GM18951 (cell line): ENCODE measurements around the gene DDX27.

ENCODE experiments used
- POLR2A ChIP-seq: IDR thresholded peaks from 4 replicates; pipeline ENCODE4 v1.6.1; 2011; ENCODE audit warnings: mild to moderate bottlenecking; ENCODE audit not compliant: insufficient read length, insufficient read depth; ENCODE audit errors: extremely low read depth
- in situ Hi-C: fragments of 300-500 bp; cut with MboI; formaldehyde crosslinking; loops from one replicate; pipeline ENCODE4 v1.12.0; 2022; ENCODE audit warnings: low sequenced_read_pairs, mixed read lengths, inconsistent platforms; ENCODE audit not compliant: unreplicated experiment

The DDX27 gene

DNA sequence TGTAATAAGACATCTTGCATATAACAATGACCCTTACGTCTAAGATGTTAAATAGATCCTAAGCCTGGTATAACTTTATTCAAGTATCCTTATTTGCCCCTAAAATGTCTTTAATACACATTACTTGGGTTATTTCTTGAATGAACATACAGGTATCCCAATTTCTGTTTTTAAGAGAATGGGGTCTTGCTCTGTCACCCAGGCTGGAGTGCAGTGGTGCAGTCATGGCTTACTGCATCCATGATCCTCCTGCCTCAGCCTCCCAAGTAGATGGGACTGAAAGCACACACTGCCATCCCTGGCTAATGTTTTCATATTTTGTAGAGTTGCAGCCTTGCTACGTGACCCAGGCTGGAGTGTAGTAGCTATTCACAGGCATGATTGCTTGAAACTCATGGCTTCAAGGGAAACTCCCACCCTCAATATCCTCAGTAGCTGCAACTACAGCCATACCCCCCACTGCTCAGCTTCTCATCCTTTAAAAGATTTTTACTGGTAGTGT is 69.1 kb downstream of the DDX27 start:
- in situ Hi-C loops = no loop called here
- no peak for TF ChIP-seq POLR2A

DNA sequence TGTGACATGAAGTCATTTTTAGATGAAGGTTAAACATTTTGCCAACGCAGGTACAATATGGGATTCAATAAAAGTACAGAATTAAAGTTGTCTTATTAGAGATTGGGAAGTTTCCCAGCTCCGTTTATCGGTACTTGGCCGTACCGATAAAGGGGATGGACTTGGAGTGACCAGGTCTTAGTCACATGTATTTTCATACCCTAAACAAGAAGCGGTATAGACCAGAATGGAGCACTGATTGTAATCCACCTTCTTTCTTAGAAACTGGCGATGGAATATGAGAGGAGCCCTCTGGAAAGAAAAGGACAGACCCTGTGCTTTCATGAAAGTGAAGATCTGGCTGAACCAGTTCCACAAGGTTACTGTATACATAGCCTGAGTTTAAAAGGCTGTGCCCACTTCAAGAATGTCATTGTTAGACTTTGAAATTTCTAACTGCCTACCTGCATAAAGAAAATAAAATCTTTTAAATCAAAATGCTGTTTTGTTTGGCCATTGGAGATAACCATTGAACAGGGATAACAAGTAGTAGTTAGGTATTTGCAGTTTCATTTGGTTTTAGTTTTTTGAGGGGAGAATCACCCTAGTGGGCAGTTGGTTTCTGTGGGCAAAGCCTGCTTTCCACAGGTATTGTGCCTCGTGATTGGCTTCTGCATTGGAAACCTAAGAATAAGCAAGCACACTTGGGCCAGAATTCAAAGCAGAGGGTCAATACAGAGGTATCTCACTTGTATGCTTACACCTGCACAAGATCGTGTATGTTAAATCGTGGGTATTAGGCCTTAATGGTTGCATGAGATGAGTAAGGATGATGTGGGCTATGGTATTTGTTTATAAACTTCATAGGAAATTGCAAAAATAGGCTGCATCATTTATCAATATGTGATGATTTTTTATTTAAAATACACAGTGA is 69.8 kb downstream of the DDX27 start:
- in situ Hi-C loops = no loop called here
- TF ChIP-seq POLR2A = no peak

DNA sequence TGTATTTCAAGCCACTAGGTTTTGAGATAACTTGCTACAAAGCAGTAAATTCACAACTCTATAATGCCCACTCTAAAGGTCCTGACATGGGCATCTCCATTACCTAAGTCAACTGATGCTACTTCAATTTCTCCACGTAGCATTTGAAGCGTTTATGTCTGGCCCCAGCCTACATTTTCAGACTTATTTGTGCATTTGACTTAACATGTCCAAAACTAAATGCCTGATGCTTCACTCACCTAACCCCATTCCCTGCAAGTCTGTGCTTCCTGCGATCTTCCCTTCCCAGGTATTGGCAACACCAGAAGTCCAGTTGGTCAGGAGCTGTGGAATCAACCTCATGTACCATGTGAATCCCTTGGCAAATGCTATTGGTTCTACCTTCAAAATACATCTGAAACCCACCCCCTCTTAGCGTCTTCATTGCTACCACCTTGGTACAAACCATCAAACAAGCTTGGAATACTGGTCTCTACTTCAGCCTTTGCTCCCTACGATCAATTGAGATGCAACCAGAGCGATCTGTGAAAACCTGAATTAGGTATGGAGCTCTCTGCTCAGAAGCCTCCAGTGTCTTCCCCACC is 71.5 kb downstream of the DDX27 start:
- TF ChIP-seq POLR2A = peak; percentile 50

DNA sequence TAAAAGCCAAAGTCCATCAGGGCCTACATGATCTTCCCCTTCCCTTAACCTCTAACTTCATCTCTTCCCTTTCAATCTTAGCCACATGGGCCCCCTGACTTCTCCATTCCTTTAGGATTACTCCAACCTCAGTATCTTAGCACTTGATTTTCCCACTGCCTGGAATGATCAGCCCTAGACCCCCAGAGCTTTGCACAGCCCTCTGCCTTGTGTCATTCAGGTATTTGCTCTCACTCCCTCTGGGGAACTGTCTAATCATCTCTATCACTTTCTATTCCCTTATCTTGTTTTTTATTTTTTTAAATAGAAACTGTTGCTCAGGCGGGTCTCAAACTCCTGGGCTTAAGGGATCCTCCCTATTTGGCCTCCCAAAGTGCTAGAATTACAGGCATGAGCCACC is 72.0 kb downstream of the DDX27 start:
- in situ Hi-C loops = no loop called here
- no peak for TF ChIP-seq POLR2A

More for the DNA sequence above, 71.5 kb downstream of the DDX27 start:
- in situ Hi-C loops = no loop called here

DNA sequence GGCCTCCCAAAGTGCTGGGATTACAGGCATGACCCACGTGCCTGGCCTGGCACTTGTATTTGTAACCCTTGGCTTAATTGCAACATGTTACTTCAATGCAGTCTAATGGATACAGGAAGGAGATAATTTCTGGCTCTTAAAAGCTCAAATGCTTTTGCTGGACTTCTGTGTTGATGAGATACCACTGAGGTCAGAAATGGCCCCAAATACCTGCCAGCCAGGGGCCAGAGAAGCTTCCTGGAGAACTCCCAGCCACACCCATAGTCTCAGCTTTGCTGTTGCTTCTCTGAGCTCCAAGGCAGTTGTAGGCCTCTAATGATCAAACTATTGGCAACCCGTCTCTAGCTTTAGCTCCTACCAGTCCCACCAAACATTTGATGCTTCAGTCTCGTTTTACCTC is 72.8 kb downstream of the DDX27 start:
- in situ Hi-C loops = no loop called here
- no peak for TF ChIP-seq POLR2A

DNA sequence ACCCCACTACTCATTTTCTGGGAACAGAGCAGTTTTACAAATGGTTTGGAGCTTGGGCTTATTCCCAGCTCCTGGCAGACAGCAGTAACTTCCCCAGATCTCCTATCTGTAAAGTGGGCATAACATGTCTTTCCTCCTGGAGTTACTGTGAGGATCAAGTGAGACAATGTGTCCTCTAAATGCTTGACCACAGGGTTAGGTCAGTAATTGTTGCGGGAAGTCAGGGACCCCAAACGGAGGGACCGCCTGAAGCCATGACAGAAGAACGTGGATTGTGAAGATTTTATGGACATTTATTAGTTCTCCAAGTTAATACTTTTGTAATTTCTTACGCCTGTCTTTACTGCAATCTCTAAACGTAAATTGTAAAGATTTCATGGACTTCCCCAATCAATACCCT is 73.9 kb downstream of the DDX27 start:
- TF ChIP-seq POLR2A = no peak
- in situ Hi-C loops = no loop called here
